Small intestine (tissue), 7 donors: ENCODE data around the gene NFATC3. TPM values are rescaled to one million over a fixed set of nuclear protein-coding genes. Genes with fewer than 3 reads are reported as not detected.

Experiments used
- DNase-seq, 2 donors: peaks; one replicate each; pipeline versions ENCODE4 v3.0.0 to v3.0.0-alpha.2; 2013
- FAIRE-seq: peaks from 2 replicates; lab custom pipeline; 2012; peaks lifted over from hg19 to GRCh38; lab: Jason Lieb, UNC
- H3K27ac ChIP-seq, 3 donors: one replicate each; pipeline ENCODE4 v1.5.1; 2013; ENCODE audit warnings: low read length in 2 of 3, mild to moderate bottlenecking in 2 of 3, control low read depth in 1 of 3, inconsistent platforms in 1 of 3, low read depth in 1 of 3, moderate library complexity in 1 of 3
- H3K27me3 ChIP-seq, 3 donors: one replicate each; pipeline ENCODE4 v1.6.1; 2013; ENCODE audit warnings: low read length in 3 of 3, inconsistent platforms in 1 of 3; ENCODE audit not compliant: control insufficient read depth in 3 of 3, insufficient read depth in 3 of 3
- H3K36me3 ChIP-seq, 3 donors: one replicate each; pipeline ENCODE4 v1.6.1; 2013; ENCODE audit warnings: low read length in 3 of 3, inconsistent platforms in 1 of 3, low read depth in 1 of 3, mild to moderate bottlenecking in 1 of 3, moderate library complexity in 1 of 3; ENCODE audit not compliant: control insufficient read depth in 3 of 3, insufficient read depth in 2 of 3
- H3K4me1 ChIP-seq, 3 donors: one replicate each; pipeline ENCODE4 v1.6.1; 2013; ENCODE audit warnings: low read length in 2 of 3, inconsistent platforms in 1 of 3, low read depth in 1 of 3, mild to moderate bottlenecking in 1 of 3, moderate library complexity in 1 of 3; ENCODE audit not compliant: control insufficient read depth in 3 of 3, insufficient read depth in 2 of 3
- H3K4me3 ChIP-seq, 3 donors: one replicate each; pipeline ENCODE4 v1.5.1; 2013; ENCODE audit warnings: low read length in 3 of 3, control low read depth in 1 of 3, inconsistent platforms in 1 of 3, low read depth in 1 of 3, mild to moderate bottlenecking in 1 of 3, moderate library complexity in 1 of 3
- H3K9me3 ChIP-seq, 2 donors: one replicate each; pipeline ENCODE4 v1.6.1; 2013; ENCODE audit warnings: low read depth in 1 of 2, low read length in 1 of 2; ENCODE audit not compliant: control insufficient read depth in 2 of 2, insufficient read depth in 1 of 2
- WGBS, 3 donors: extraction: QIAGEN DNeasy Blood & Tissue Kit; methylation state at CpG; one replicate each; pipeline ENCODE4 v1.1.7; 2013; 5-methylcytosine and 5-hydroxymethylcytosine counted together
- polyA plus RNA-seq, 4 donors: library from polyadenylated mRNA; stranded (reverse) in 3 of 4; unstranded in 1 of 4; fragments of 200-250 nt in 3 of 4; fragments of 120-200 nt in 1 of 4; gene quantifications; one replicate each; pipeline versions ENCODE4 v1.2.1 to v1.2.3, GENCODE V29; 2013
- donor health status: healthy with polysubstance abuse.
- donor health status: control.
- donor health status: control.
- donor health status: Bipolar disorder and iron deficiency.
- donor health status: healthy.

The NFATC3 gene
- polyA plus RNA-seq, 4 donors = 10.8 to 26.8 (median 13.7) TPM

DNA sequence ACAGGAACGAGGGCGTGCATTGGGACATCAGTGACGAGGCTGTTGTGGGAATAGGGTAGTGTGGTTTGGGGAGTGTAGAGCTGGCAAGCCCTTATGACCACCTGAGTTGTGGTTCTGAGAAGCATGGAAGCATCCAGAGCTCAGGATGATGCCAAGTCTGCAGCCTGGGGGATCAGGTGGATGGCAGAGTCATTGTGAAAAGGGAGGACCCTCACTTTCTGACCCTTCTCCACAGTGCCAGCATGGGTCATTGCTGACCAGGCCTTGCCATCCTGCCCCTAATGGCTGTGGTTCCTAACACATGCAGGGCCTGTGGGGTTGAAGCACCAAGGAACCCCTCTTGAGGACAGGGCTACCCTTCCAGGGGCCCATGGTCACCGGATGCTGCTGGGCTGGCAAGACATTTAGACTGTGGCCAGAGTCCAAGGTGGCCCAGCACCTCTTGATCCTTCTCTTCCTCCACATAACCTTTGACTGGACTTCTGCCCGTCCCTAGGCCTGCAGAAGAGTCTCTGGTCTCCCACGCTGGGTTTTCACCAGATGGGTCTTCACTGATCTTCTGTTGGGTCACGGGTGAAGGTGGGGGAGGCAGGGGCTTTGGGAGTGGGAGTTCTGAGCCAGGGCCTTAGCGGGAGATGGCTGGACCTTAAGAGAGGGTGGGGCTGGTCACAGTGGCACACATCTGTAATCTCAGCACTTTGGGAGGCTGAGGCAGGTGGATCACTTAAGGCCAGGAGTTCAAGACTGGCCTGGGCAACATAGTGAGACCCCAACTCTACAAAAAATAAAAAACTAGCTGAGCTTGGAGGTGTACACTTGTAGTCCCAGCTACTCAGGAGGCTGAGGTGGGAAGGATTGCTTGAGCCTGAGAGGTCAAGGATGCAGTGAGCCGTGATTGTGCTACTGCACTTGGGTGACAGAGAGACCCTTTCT is 158.0 kb downstream of the NFATC3 start:
- DNase-seq (no peak), FAIRE-seq (no peak)
- no peak overlapping the region for H3K4me3 ChIP-seq
- WGBS, 3 donors = 81 to 86% (median 86%) methylated on average over 9 of the region's 9 CpGs
- peaks cover 0 to 11% (median 0%) of the 10 kb centered on the region in 3 donors for H3K36me3 ChIP-seq
- peaks cover 2 to 37% (median 9%) of the 10 kb centered on the region in 3 donors for H3K4me1 ChIP-seq
- H3K27me3 ChIP-seq = no peaks in the 10 kb centered on the region
- no peaks in the 10 kb centered on the region for H3K9me3 ChIP-seq
- no peak overlapping the region for H3K27ac ChIP-seq

DNA sequence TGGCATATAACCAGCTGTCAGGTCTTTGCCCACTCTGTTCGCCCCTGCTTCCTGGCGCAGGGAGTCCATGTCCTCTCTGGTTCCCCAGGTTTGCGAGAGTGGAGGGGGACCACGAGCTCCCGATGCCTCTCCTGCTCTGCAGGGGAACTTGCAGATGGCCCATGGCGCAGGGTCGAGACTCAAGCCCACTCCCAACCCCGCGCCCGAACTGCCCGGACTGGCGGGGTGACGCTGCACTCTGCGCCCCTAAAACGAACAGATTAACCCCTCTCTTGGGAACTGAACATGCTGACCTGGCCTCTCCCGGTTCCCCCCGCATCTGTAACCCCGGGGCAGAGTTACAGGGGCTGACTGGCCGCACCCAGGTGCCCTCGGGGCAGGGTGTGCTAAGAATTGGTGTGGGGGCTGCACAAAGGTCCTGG is 159.3 kb downstream of the NFATC3 start:
- H3K36me3 ChIP-seq = peaks cover 0 to 22% (median 0%) of the 10 kb centered on the region in 3 donors
- peaks cover 2 to 36% (median 9%) of the 10 kb centered on the region in 3 donors for H3K4me1 ChIP-seq
- H3K27me3 ChIP-seq = no peaks in the 10 kb centered on the region
- no peak for DNase-seq
- peak overlapping the region; percentile 61 to 74 (median 68) for H3K4me3 ChIP-seq
- FAIRE-seq = no peak
- no peaks in the 10 kb centered on the region for H3K9me3 ChIP-seq
- no peak overlapping the region for H3K27ac ChIP-seq
- WGBS, 3 donors = 5 to 8% (median 6%) methylated on average over 20 of the region's 20 CpGs

DNA sequence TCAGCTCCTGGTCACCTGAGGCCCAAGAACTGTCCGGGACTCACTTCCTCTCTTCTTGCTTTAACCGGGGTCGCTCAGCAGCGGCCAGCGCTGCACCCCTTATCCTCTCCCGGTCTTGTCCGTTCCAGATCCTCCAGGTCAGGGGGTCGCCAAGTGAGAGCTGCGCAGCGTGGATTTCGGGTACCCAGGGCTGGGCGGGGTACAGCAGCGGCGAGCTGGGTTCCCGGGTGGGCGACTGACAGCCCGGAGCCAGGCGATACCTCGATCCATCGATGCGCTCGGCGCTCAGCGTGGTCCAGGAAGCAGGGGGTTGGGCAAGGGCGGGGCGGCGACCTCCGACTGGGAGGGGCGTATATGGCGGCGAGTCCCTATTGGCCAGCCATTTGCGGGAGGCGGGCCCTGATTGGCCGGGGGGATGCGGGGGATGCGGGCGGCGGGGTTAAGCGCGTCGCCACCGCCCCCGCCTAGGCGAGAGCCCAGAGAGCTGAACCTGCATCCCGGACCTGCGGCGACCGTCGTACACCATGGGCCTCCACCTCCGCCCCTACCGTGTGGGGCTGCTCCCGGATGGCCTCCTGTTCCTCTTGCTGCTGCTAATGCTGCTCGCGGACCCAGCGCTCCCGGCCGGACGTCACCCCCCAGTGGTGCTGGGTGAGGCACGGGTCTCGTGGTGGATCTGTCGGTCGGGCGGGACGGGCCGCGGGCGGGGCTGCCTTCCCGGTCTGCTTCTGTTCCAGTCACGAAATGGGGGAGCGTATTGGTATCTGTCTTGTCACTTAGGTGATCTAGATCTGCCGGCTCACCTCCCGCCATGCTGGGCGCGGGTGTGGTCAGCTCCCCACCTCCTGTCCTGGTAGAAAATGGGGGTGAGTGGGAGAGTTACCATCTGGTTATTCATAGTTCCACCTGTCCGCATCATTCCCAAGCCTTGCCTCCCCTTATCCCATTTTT is 160.0 kb downstream of the NFATC3 start, which contains the start of gene PLA2G15:
Gene PLA2G15, plus strand, starts transcription at position 471 of the 951 bp plus-strand sequence. Its CDS starts 54 bp downstream, at position 525.
- peaks cover 2 to 32% (median 9%) of the 10 kb centered on the region in 3 donors for H3K4me1 ChIP-seq
- peak within 1 kb of the TSS; percentile 68 to 84 (median 74) for H3K4me3 ChIP-seq
- FAIRE-seq = no peak
- 1 to 2% (median 2%) methylated on average over 53 to 75 of the region's 75 CpGs for WGBS, 3 donors
- peak within 1 kb of the TSS; percentile 8 to 71 (median 47) for H3K27ac ChIP-seq
- no peaks in the 10 kb centered on the region for H3K9me3 ChIP-seq
- no peaks in the 10 kb centered on the region for H3K27me3 ChIP-seq
- DNase-seq = peak; percentile 92 to 98
- peaks cover 0 to 27% (median 0%) of the 10 kb centered on the region in 3 donors for H3K36me3 ChIP-seq

DNA sequence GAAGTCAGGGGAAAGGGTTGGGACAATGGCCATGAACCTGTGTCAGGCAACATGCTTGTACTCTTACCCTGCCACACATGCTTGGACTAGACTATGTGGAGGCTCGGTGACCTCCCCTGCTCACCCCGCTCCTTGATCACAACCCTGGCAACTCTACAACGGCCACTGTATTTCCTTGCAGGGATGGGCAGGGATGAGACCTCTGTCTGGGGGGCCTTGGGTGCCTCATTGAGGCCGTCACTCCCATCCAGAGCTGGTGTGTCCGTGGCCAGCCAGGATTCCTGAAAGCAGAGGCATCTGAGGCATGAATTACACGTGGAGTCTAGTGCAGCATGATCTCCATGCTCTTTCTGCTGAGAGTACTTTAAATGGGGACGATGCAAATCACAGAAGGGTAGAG is 161.0 kb downstream of the NFATC3 start:
- Histone ChIP-seq H3K9me3 (no peaks in the 10 kb centered on the region), H3K4me3 (peak overlapping the region in 2 of 3 donors; percentile 68 to 74), H3K36me3 (peaks cover 0 to 35% (median 0%) of the 10 kb centered on the region in 3 donors), H3K27ac (peak overlapping the region in 1 of 3 donors; percentile 71), H3K27me3 (no peaks in the 10 kb centered on the region), H3K4me1 (peaks cover 2 to 32% (median 9%) of the 10 kb centered on the region in 3 donors)
- 87 to 90% (median 90%) methylated on average over 7 of the region's 7 CpGs for whole genome bisulfite sequencing, 3 donors
- DNase-seq (no peak), FAIRE-seq (no peak)

DNA sequence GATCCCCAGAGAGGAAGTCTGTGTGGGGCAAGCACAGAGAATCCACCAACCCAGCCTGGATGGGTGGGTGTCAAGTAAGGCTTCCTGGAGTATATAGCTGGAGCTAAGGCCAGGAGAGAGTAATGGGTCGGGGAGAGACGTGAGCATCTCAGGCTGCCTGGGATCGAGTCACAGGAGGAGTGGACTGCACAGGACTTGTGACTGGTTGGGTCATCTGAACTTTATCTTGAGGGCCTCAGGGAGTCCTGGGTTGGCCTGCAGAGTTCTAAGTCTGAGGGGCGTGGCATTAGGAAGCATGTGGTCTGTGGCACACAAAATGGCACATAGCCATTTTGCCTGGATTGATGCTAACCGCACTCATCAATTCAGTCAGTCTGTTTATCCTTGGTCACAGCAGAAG is 161.5 kb downstream of the NFATC3 start:
- DNase-seq (peak; percentile 59 to 72), FAIRE-seq (no peak)
- no peaks in the 10 kb centered on the region for H3K9me3 ChIP-seq
- H3K27ac ChIP-seq = peak overlapping the region in 1 of 3 donors; percentile 71
- WGBS, 3 donors = 77 to 84% (median 78%) methylated on average over 5 of the region's 5 CpGs
- no peaks in the 10 kb centered on the region for H3K27me3 ChIP-seq
- H3K4me3 ChIP-seq = peak overlapping the region in 1 of 3 donors; percentile 68
- peaks cover 0 to 40% (median 0%) of the 10 kb centered on the region in 3 donors for H3K36me3 ChIP-seq
- H3K4me1 ChIP-seq = peaks cover 2 to 32% (median 9%) of the 10 kb centered on the region in 3 donors

DNA sequence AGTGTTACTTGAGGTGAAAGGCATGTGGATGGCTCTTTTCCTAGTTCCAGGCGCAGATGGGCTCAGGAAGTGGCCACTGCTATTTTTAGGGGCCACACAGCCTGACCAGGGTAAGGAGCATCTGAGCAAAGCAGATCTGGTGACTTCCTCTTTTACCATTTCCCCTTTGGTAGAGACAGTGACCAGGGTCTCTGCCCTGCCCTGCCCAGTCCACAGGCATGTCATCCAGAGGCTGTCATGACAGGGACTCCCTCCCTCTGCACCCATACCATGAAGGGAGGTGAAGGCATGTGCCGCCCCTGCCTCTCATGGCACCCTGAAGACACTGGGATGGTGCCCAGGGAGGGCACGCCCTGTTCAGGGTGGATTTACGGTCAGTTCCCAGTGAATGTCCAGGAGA is 162.2 kb downstream of the NFATC3 start:
- no peak for DNase-seq
- no peak overlapping the region for H3K4me3 ChIP-seq
- peak overlapping the region in 1 of 3 donors; percentile 52 for H3K27ac ChIP-seq

DNA sequence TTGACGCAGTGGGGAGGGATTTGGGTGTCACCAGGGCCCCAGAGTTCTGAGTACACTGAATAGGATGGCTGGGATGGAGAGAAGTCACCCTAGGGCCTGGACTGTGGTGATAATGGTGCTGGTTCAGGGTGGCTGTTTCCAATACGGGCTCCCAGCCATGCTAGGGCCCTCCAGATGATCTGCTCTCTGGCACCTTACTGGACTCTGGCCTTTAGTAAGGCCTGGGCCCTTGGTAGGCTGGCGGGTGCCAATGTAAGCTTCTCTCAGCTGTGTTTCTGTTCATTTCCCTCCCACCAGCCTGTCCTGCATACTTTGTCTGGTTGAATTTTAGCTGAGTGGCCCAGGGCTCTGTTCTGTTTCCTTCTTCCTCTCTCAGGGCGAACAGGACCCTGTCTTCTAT is 162.8 kb downstream of the NFATC3 start:
- Histone ChIP-seq H3K9me3 (no peaks in the 10 kb centered on the region), H3K36me3 (peaks cover 0 to 52% (median 0%) of the 10 kb centered on the region in 3 donors), H3K4me1 (peaks cover 2 to 32% (median 9%) of the 10 kb centered on the region in 3 donors), H3K27ac (no peak overlapping the region), H3K27me3 (no peaks in the 10 kb centered on the region), H3K4me3 (no peak overlapping the region)
- 62 to 82% (median 64%) methylated on average over 4 of the region's 4 CpGs for WGBS, 3 donors
- DNase-seq (no peak), FAIRE-seq (no peak)

More for the DNA sequence above, 162.2 kb downstream of the NFATC3 start:
- Histone ChIP-seq H3K36me3 (peaks cover 0 to 47% (median 0%) of the 10 kb centered on the region in 3 donors), H3K4me1 (peaks cover 2 to 32% (median 9%) of the 10 kb centered on the region in 3 donors), H3K27me3 (no peaks in the 10 kb centered on the region), H3K9me3 (no peaks in the 10 kb centered on the region)
- WGBS, 3 donors = 90 to 95% (median 92%) methylated on average over 4 of the region's 4 CpGs
- no peak for FAIRE-seq
